ENCODE results near the gene SSTR5.

Gene SSTR5

GRCh38 chr16:1063728-1064127 is 8.8 kb upstream of the SSTR5 start:
- Histone ChIP-seq H3K9me3 (no peaks in the 10 kb centered on the region), H3K27ac (no peak overlapping the region), H3K4me3 (ENCODE audit: low read depth in 1 of 2, low read length in 1 of 2) (no peak overlapping the region), H3K36me3 (no peaks in the 10 kb centered on the region), H3K4me1 (ENCODE audit: control insufficient read depth in 1 of 2, insufficient read depth in 1 of 2, low read depth in 1 of 2, low read length in 1 of 2) (no peaks in the 10 kb centered on the region), H3K27me3 (peaks cover 47% of the 10 kb centered on the region)
- TF ChIP-seq, protein P1, sequence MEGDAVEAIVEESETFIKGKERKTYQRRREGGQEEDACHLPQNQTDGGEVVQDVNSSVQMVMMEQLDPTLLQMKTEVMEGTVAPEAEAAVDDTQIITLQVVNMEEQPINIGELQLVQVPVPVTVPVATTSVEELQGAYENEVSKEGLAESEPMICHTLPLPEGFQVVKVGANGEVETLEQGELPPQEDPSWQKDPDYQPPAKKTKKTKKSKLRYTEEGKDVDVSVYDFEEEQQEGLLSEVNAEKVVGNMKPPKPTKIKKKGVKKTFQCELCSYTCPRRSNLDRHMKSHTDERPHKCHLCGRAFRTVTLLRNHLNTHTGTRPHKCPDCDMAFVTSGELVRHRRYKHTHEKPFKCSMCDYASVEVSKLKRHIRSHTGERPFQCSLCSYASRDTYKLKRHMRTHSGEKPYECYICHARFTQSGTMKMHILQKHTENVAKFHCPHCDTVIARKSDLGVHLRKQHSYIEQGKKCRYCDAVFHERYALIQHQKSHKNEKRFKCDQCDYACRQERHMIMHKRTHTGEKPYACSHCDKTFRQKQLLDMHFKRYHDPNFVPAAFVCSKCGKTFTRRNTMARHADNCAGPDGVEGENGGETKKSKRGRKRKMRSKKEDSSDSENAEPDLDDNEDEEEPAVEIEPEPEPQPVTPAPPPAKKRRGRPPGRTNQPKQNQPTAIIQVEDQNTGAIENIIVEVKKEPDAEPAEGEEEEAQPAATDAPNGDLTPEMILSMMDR (IDR thresholded peaks at IDR 0.05): no peak

DNA sequence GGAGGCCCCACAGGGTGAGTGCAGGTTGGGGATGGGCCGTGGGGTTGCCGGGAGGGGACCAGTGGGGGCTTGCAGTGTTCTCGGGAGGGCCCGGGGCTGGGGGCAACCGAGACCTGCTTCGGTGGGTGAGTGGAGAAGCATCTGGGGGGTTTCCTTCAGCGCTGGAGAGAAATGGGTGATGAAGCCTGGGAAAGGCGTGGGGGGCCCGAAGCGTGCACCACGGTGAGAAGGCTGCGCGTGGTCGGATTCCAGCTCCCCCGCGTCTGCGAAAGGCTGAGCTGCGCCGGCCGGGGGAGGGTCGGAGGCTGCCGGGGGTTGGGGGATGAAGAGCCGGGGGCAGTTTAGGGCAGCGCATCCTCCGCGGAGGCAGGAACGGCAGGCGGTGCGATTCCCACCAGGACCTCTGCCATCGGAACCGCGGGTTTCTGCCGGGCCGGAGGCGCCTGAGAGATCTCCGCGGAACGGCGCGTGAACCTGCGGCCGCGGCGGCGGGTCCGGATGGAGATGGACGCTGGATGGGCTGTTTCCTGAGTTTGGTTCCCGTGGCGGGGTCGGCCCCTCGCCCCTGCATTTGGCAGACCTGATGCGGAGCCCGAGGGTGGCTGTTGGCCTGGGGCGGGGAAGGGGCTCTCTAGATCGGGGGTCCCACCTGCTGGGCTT is 6.9 kb upstream of the SSTR5 start:
- no peaks in the 10 kb centered on the region for H3K9me3 ChIP-seq
- H3K27me3 ChIP-seq: peaks cover 66% of the 10 kb centered on the region
- H3K36me3 ChIP-seq: no peaks in the 10 kb centered on the region
- no peak overlapping the region for H3K27ac ChIP-seq
- no peak overlapping the region for H3K4me3 ChIP-seq (ENCODE audit: low read depth in 1 of 2, low read length in 1 of 2)
- no peaks in the 10 kb centered on the region for H3K4me1 ChIP-seq (ENCODE audit: control insufficient read depth in 1 of 2, insufficient read depth in 1 of 2, low read depth in 1 of 2, low read length in 1 of 2)
- TF ChIP-seq, protein P1 (IDR thresholded peaks at IDR 0.05): no peak

GRCh38 chr16:1066584-1067172 is 5.9 kb upstream of the SSTR5 start:
- Histone ChIP-seq H3K4me3 (ENCODE audit: low read depth in 1 of 2, low read length in 1 of 2) (no peak overlapping the region), H3K36me3 (no peaks in the 10 kb centered on the region), H3K27ac (no peak overlapping the region), H3K9me3 (no peaks in the 10 kb centered on the region), H3K4me1 (ENCODE audit: control insufficient read depth in 1 of 2, insufficient read depth in 1 of 2, low read depth in 1 of 2, low read length in 1 of 2) (no peaks in the 10 kb centered on the region), H3K27me3 (peaks cover 77% of the 10 kb centered on the region)
- TF ChIP-seq, protein P1 (IDR thresholded peaks at IDR 0.05): no peak

- H3K27ac ChIP-seq: no peak overlapping the region
- no peak overlapping the region for H3K4me3 ChIP-seq (ENCODE audit: low read depth in 1 of 2, low read length in 1 of 2)
- H3K4me1 ChIP-seq (ENCODE audit: control insufficient read depth in 1 of 2, insufficient read depth in 1 of 2, low read depth in 1 of 2, low read length in 1 of 2): no peaks in the 10 kb centered on the region
- H3K36me3 ChIP-seq: no peaks in the 10 kb centered on the region
- H3K9me3 ChIP-seq: no peaks in the 10 kb centered on the region
- TF ChIP-seq, protein P1 (IDR thresholded peaks at IDR 0.05): no peak
- peaks cover 86% of the 10 kb centered on the region for H3K27me3 ChIP-seq
Observed at GRCh38 chr16:1067629-1068028, 4.9 kb upstream of the SSTR5 start.

GRCh38 chr16:1068451-1068850 is 4.1 kb upstream of the SSTR5 start:
- Histone ChIP-seq H3K9me3 (no peaks in the 10 kb centered on the region), H3K4me3 (ENCODE audit: low read depth in 1 of 2, low read length in 1 of 2) (no peak overlapping the region), H3K4me1 (ENCODE audit: control insufficient read depth in 1 of 2, insufficient read depth in 1 of 2, low read depth in 1 of 2, low read length in 1 of 2) (no peaks in the 10 kb centered on the region), H3K27me3 (peaks cover 94% of the 10 kb centered on the region), H3K27ac (no peak overlapping the region), H3K36me3 (no peaks in the 10 kb centered on the region)
- TF ChIP-seq, protein P1 (IDR thresholded peaks at IDR 0.05): no peak
